ENCODE data around the gene EIF3F. TPM values are rescaled to one million over a fixed set of nuclear protein-coding genes. Genes with fewer than 3 reads are reported as not detected.

EIF3F gene
- total and polyA plus RNA-seq, 9 of the 15 experiments (the other 6 are each of a cell fraction or from before 2014, with no cell fraction given) = 50.1 to 259 (median 135) TPM

DNA sequence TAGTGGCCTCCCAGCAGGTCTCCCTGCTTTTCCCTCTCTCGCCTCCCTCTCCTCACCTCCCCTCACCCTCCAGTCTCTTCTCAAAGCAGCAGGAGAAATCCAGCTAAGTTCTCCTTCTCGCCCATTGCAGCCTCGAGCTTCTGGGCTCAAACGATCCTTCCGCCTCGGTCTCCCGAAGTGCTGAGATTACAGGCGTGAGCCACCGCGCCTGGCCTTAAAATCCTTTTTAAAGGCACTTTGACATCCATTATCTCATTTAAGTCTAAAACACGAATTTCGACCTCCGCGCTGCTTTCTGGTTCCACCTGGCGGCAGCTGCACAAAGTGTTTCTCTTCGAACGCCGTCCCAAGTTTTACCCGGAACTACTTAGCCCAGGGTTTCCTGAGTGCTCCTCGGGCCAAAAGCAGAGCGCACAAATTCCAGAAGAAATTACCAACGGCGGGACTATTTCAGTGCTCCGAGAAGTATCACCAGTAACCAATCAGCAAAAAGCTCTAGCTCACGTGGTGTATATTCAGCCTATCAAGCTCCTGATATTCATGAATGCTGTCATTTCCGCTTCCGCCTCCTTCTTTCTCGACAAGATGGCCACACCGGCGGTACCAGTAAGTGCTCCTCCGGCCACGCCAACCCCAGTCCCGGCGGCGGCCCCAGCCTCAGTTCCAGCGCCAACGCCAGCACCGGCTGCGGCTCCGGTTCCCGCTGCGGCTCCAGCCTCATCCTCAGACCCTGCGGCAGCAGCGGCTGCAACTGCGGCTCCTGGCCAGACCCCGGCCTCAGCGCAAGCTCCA, at the start of gene EIF3F (continued):
- TF ChIP-seq, protein P1, sequence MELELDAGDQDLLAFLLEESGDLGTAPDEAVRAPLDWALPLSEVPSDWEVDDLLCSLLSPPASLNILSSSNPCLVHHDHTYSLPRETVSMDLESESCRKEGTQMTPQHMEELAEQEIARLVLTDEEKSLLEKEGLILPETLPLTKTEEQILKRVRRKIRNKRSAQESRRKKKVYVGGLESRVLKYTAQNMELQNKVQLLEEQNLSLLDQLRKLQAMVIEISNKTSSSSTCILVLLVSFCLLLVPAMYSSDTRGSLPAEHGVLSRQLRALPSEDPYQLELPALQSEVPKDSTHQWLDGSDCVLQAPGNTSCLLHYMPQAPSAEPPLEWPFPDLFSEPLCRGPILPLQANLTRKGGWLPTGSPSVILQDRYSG (tag; conservative IDR thresholded peaks at IDR 0.05; ENCODE audit: low read depth) = no peak
- no peak for TF ChIP-seq KHSRP (IDR thresholded peaks at IDR 0.05)
- no peak; a peak in 2 of 4 replicates for TF ChIP-seq NRF1 (conservative IDR thresholded peaks at IDR 0.05 in 1 of 2, IDR thresholded peaks at IDR 0.05 in 1 of 2)
- TF ChIP-seq ZNF239 (CRISPR knock-in tag; IDR thresholded peaks at IDR 0.05) = no peak; the same call in 1 of the 2 replicates
- TF ChIP-seq, protein P2, sequence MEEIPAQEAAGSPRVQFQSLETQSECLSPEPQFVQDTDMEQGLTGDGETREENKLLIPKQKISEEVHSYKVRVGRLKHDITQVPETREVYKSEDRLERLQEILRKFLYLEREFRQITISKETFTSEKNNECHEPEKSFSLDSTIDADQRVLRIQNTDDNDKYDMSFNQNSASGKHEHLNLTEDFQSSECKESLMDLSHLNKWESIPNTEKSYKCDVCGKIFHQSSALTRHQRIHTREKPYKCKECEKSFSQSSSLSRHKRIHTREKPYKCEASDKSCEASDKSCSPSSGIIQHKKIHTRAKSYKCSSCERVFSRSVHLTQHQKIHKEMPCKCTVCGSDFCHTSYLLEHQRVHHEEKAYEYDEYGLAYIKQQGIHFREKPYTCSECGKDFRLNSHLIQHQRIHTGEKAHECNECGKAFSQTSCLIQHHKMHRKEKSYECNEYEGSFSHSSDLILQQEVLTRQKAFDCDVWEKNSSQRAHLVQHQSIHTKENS (CRISPR knock-in tag; IDR thresholded peaks at IDR 0.05) = no peak
- TF ChIP-seq, protein P3, sequence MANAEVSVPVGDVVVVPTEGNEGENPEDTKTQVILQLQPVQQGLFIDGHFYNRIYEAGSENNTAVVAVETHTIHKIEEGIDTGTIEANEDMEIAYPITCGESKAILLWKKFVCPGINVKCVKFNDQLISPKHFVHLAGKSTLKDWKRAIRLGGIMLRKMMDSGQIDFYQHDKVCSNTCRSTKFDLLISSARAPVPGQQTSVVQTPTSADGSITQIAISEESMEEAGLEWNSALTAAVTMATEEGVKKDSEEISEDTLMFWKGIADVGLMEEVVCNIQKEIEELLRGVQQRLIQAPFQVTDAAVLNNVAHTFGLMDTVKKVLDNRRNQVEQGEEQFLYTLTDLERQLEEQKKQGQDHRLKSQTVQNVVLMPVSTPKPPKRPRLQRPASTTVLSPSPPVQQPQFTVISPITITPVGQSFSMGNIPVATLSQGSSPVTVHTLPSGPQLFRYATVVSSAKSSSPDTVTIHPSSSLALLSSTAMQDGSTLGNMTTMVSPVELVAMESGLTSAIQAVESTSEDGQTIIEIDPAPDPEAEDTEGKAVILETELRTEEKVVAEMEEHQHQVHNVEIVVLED (CRISPR knock-in tag; IDR thresholded peaks at IDR 0.05) = peak; percentile 51; the same call in 1 of the 2 replicates
- TF ChIP-seq TBL1XR1 (IDR thresholded peaks at IDR 0.05; ENCODE audit: low read length in 2 of 2) = peak in 1 of 2 experiments; percentile 69; a peak in 1 of 4 replicates
- TF ChIP-seq, protein P4, sequence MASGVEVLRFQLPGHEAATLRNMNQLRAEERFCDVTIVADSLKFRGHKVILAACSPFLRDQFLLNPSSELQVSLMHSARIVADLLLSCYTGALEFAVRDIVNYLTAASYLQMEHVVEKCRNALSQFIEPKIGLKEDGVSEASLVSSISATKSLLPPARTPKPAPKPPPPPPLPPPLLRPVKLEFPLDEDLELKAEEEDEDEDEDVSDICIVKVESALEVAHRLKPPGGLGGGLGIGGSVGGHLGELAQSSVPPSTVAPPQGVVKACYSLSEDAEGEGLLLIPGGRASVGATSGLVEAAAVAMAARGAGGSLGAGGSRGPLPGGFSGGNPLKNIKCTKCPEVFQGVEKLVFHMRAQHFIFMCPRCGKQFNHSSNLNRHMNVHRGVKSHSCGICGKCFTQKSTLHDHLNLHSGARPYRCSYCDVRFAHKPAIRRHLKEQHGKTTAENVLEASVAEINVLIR (CRISPR knock-in tag; IDR thresholded peaks at IDR 0.05) = peak; percentile 74
- peak; percentile 50; the same call in 1 of the 2 replicates for TF ChIP-seq MYC (IDR thresholded peaks at IDR 0.05; ENCODE audit: low read depth, low read length)
- no peak for TF ChIP-seq MYC (CRISPR knock-in tag; IDR thresholded peaks at IDR 0.05; ENCODE audit: borderline replicate concordance, low read depth)
- TF ChIP-seq, protein P5, sequence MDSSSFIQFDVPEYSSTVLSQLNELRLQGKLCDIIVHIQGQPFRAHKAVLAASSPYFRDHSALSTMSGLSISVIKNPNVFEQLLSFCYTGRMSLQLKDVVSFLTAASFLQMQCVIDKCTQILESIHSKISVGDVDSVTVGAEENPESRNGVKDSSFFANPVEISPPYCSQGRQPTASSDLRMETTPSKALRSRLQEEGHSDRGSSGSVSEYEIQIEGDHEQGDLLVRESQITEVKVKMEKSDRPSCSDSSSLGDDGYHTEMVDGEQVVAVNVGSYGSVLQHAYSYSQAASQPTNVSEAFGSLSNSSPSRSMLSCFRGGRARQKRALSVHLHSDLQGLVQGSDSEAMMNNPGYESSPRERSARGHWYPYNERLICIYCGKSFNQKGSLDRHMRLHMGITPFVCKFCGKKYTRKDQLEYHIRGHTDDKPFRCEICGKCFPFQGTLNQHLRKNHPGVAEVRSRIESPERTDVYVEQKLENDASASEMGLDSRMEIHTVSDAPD (CRISPR knock-in tag; IDR thresholded peaks at IDR 0.05) = no peak
- peak; percentile 64 for TF ChIP-seq CBFA2T2 (conservative IDR thresholded peaks at IDR 0.05)
- no peak for TF ChIP-seq PCBP2 (IDR thresholded peaks at IDR 0.05; ENCODE audit: low read depth, low read length, poor library complexity, severe bottlenecking)
- TF ChIP-seq, protein P6, sequence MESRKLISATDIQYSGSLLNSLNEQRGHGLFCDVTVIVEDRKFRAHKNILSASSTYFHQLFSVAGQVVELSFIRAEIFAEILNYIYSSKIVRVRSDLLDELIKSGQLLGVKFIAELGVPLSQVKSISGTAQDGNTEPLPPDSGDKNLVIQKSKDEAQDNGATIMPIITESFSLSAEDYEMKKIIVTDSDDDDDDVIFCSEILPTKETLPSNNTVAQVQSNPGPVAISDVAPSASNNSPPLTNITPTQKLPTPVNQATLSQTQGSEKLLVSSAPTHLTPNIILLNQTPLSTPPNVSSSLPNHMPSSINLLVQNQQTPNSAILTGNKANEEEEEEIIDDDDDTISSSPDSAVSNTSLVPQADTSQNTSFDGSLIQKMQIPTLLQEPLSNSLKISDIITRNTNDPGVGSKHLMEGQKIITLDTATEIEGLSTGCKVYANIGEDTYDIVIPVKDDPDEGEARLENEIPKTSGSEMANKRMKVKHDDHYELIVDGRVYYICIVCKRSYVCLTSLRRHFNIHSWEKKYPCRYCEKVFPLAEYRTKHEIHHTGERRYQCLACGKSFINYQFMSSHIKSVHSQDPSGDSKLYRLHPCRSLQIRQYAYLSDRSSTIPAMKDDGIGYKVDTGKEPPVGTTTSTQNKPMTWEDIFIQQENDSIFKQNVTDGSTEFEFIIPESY (CRISPR knock-in tag; IDR thresholded peaks at IDR 0.05) = no peak
- peak; percentile 88 for TF ChIP-seq DIDO1 (tag; IDR thresholded peaks at IDR 0.05; ENCODE audit: low read depth)
- peak; percentile 80 for TF ChIP-seq ASH1L (IDR thresholded peaks at IDR 0.05; ENCODE audit: borderline replicate concordance, low read depth, partially characterized antibody)
- TF ChIP-seq ETS2 (tag; IDR thresholded peaks at IDR 0.05; ENCODE audit: borderline replicate concordance, poor library complexity, severe bottlenecking) = no peak
- TF ChIP-seq ZEB2 (IDR thresholded peaks at IDR 0.05) = peak; percentile 97
- TF ChIP-seq E2F3 (CRISPR knock-in tag; IDR thresholded peaks at IDR 0.05) = no peak

Measured in K562 (cell line).